Fibroblast of mammary gland (primary cell): ENCODE measurements around the gene ASIC5.

Source experiments
- DNase-seq: peaks from one replicate; pipeline ENCODE4 v3.0.0-alpha.2; 2010; ENCODE audit warnings: low read depth
- H3K4me3 ChIP-seq: 2 replicates; pipeline ENCODE4 v1.5.1; 2011; ENCODE audit warnings: low read depth, mild to moderate bottlenecking, low read length, moderate library complexity; ENCODE audit not compliant: control insufficient read depth
- CTCF ChIP-seq: conservative IDR thresholded peaks from 2 replicates; pipeline ENCODE4 v1.5.1; 2011; ENCODE audit warnings: low read depth, low read length, inconsistent platforms; ENCODE audit not compliant: control insufficient read depth, insufficient read depth

ASIC5 gene

GRCh38 chr4:155785828-155786227 is 80.2 kb downstream of the ASIC5 start:
- no peak overlapping the region for H3K4me3 ChIP-seq
- DNase-seq, result no peak
- no peak for TF ChIP-seq CTCF

- no peak for DNase-seq
- no peak overlapping the region for H3K4me3 ChIP-seq
- no peak for TF ChIP-seq CTCF
Observed at GRCh38 chr4:155784637-155785036, 81.4 kb downstream of the ASIC5 start.

- DNase-seq, result no peak
- H3K4me3 ChIP-seq, result no peak overlapping the region
- no peak for TF ChIP-seq CTCF
Observed at GRCh38 chr4:155781249-155781831, 84.7 kb downstream of the ASIC5 start.

GRCh38 chr4:155780775-155781174 is 85.3 kb downstream of the ASIC5 start:
- no peak for TF ChIP-seq CTCF
- DNase-seq, result peak; percentile 42
- H3K4me3 ChIP-seq, result no peak overlapping the region
